ENCODE data around the gene TEAD1.

Gene TEAD1

GRCh38 chr11:12642806-12643428, 31.3 kb upstream of the TEAD1 start:
- H3K4me3 Mint-ChIP-seq, result no peak overlapping the region
- intact Hi-C loops (cut with micrococcal nuclease), result no loop called here
- H3K36me3 Mint-ChIP-seq (ENCODE audit: low read depth), result no peaks in the 10 kb centered on the region
- H3K27me3 Mint-ChIP-seq, result peaks cover 1% of the 10 kb centered on the region
- H3K9me3 Mint-ChIP-seq, result no peaks in the 10 kb centered on the region
- H3K4me1 Mint-ChIP-seq (ENCODE audit: low read depth), result no peaks in the 10 kb centered on the region
- H3K27ac Mint-ChIP-seq, result no peak overlapping the region

GRCh38 chr11:12646478-12646877, 27.7 kb upstream of the TEAD1 start:
- intact Hi-C loops (cut with micrococcal nuclease), result no loop called here
- Mint-ChIP-seq H3K4me1 (ENCODE audit: low read depth) (no peaks in the 10 kb centered on the region), H3K4me3 (no peak overlapping the region), H3K9me3 (no peaks in the 10 kb centered on the region), H3K27ac (no peak overlapping the region), H3K27me3 (peaks cover 1% of the 10 kb centered on the region), H3K36me3 (ENCODE audit: low read depth) (no peaks in the 10 kb centered on the region)

- intact Hi-C loops (cut with micrococcal nuclease), result no loop called here
- Mint-ChIP-seq H3K4me3 (no peak overlapping the region), H3K36me3 (ENCODE audit: low read depth) (no peaks in the 10 kb centered on the region), H3K27me3 (peaks cover 1% of the 10 kb centered on the region), H3K9me3 (peaks cover 7% of the 10 kb centered on the region), H3K4me1 (ENCODE audit: low read depth) (no peaks in the 10 kb centered on the region), H3K27ac (no peak overlapping the region)
These were observed 20.5 kb upstream of the TEAD1 start for GRCh38 chr11:12653729-12654128.

- Mint-ChIP-seq H3K4me1 (ENCODE audit: low read depth) (no peaks in the 10 kb centered on the region), H3K27me3 (peaks cover 4% of the 10 kb centered on the region), H3K36me3 (ENCODE audit: low read depth) (no peaks in the 10 kb centered on the region), H3K4me3 (no peak overlapping the region), H3K9me3 (peaks cover 7% of the 10 kb centered on the region), H3K27ac (no peak overlapping the region)
- intact Hi-C loops (cut with micrococcal nuclease), result no loop called here
These were observed 18.4 kb upstream of the TEAD1 start for GRCh38 chr11:12655842-12656241.

- H3K27me3 Mint-ChIP-seq, result peaks cover 4% of the 10 kb centered on the region
- intact Hi-C loops (cut with micrococcal nuclease), result no loop called here
- no peak overlapping the region for H3K4me3 Mint-ChIP-seq
- H3K9me3 Mint-ChIP-seq, result peaks cover 7% of the 10 kb centered on the region
- no peak overlapping the region for H3K27ac Mint-ChIP-seq
- H3K4me1 Mint-ChIP-seq (ENCODE audit: low read depth), result no peaks in the 10 kb centered on the region
- H3K36me3 Mint-ChIP-seq (ENCODE audit: low read depth), result no peaks in the 10 kb centered on the region
These were observed 16.9 kb upstream of the TEAD1 start for GRCh38 chr11:12657336-12657735.

- Mint-ChIP-seq H3K27ac (no peak overlapping the region), H3K4me3 (no peak overlapping the region), H3K36me3 (ENCODE audit: low read depth) (no peaks in the 10 kb centered on the region), H3K9me3 (peaks cover 7% of the 10 kb centered on the region), H3K4me1 (ENCODE audit: low read depth) (no peaks in the 10 kb centered on the region), H3K27me3 (peaks cover 4% of the 10 kb centered on the region)
- intact Hi-C loops (cut with micrococcal nuclease), result no loop called here
These were observed 16.2 kb upstream of the TEAD1 start for GRCh38 chr11:12657981-12658380.

- intact Hi-C loops (cut with micrococcal nuclease), result no loop called here
- Mint-ChIP-seq H3K27me3 (peaks cover 23% of the 10 kb centered on the region), H3K27ac (no peak overlapping the region), H3K4me3 (no peak overlapping the region), H3K36me3 (ENCODE audit: low read depth) (no peaks in the 10 kb centered on the region), H3K4me1 (ENCODE audit: low read depth) (no peaks in the 10 kb centered on the region), H3K9me3 (peaks cover under 1% of the 10 kb centered on the region)
These were observed 12.0 kb upstream of the TEAD1 start for GRCh38 chr11:12662101-12662689.

GRCh38 chr11:12664385-12664784, 9.8 kb upstream of the TEAD1 start:
- peaks cover 32% of the 10 kb centered on the region for H3K27me3 Mint-ChIP-seq
- H3K4me3 Mint-ChIP-seq, result no peak overlapping the region
- intact Hi-C loops (cut with micrococcal nuclease), result no loop called here
- H3K9me3 Mint-ChIP-seq, result peaks cover 5% of the 10 kb centered on the region
- H3K27ac Mint-ChIP-seq, result no peak overlapping the region
- H3K4me1 Mint-ChIP-seq (ENCODE audit: low read depth), result no peaks in the 10 kb centered on the region
- no peaks in the 10 kb centered on the region for H3K36me3 Mint-ChIP-seq (ENCODE audit: low read depth)

- H3K4me1 Mint-ChIP-seq (ENCODE audit: low read depth), result no peaks in the 10 kb centered on the region
- H3K9me3 Mint-ChIP-seq, result peaks cover 5% of the 10 kb centered on the region
- peaks cover 41% of the 10 kb centered on the region for H3K27me3 Mint-ChIP-seq
- intact Hi-C loops (cut with micrococcal nuclease), result no loop called here
- H3K27ac Mint-ChIP-seq, result no peak overlapping the region
- H3K4me3 Mint-ChIP-seq, result no peak overlapping the region
- H3K36me3 Mint-ChIP-seq (ENCODE audit: low read depth), result no peaks in the 10 kb centered on the region
These were observed 7.3 kb upstream of the TEAD1 start for GRCh38 chr11:12666915-12667314.

- intact Hi-C loops (cut with micrococcal nuclease), result no loop called here
- Mint-ChIP-seq H3K4me1 (ENCODE audit: low read depth) (no peaks in the 10 kb centered on the region), H3K4me3 (no peak overlapping the region), H3K27me3 (peaks cover 48% of the 10 kb centered on the region), H3K36me3 (ENCODE audit: low read depth) (no peaks in the 10 kb centered on the region), H3K27ac (no peak overlapping the region), H3K9me3 (peaks cover 5% of the 10 kb centered on the region)
These were observed 6.6 kb upstream of the TEAD1 start for GRCh38 chr11:12667646-12668045.

- Mint-ChIP-seq H3K36me3 (ENCODE audit: low read depth) (no peaks in the 10 kb centered on the region), H3K27me3 (peaks cover 52% of the 10 kb centered on the region), H3K4me3 (no peak overlapping the region), H3K27ac (no peak overlapping the region), H3K4me1 (ENCODE audit: low read depth) (no peaks in the 10 kb centered on the region), H3K9me3 (peaks cover 5% of the 10 kb centered on the region)
- intact Hi-C loops (cut with micrococcal nuclease), result no loop called here
These were observed 6.1 kb upstream of the TEAD1 start for GRCh38 chr11:12668166-12668565.

- Mint-ChIP-seq H3K27ac (no peak overlapping the region), H3K27me3 (peaks cover 50% of the 10 kb centered on the region), H3K9me3 (peaks cover 5% of the 10 kb centered on the region), H3K36me3 (ENCODE audit: low read depth) (no peaks in the 10 kb centered on the region), H3K4me3 (no peak overlapping the region), H3K4me1 (ENCODE audit: low read depth) (peaks cover 4% of the 10 kb centered on the region)
- intact Hi-C loops (cut with micrococcal nuclease), result no loop called here
These were observed 4.3 kb upstream of the TEAD1 start for GRCh38 chr11:12669930-12670329.

- H3K27me3 Mint-ChIP-seq, result peaks cover 50% of the 10 kb centered on the region
- H3K36me3 Mint-ChIP-seq (ENCODE audit: low read depth), result no peaks in the 10 kb centered on the region
- no peak overlapping the region for H3K4me3 Mint-ChIP-seq
- peaks cover 4% of the 10 kb centered on the region for H3K4me1 Mint-ChIP-seq (ENCODE audit: low read depth)
- intact Hi-C loops (cut with micrococcal nuclease), result no loop called here
- no peak overlapping the region for H3K27ac Mint-ChIP-seq
- peaks cover 5% of the 10 kb centered on the region for H3K9me3 Mint-ChIP-seq
These were observed 2.9 kb upstream of the TEAD1 start for GRCh38 chr11:12671370-12671769.

GRCh38 chr11:12673601-12673923, 659 bp upstream of the TEAD1 start:
- Mint-ChIP-seq H3K27me3 (peaks cover 60% of the 10 kb centered on the region), H3K27ac (no peak overlapping the region), H3K9me3 (no peaks in the 10 kb centered on the region), H3K4me3 (peak overlapping the region; percentile 69), H3K36me3 (ENCODE audit: low read depth) (no peaks in the 10 kb centered on the region), H3K4me1 (ENCODE audit: low read depth) (peaks cover 4% of the 10 kb centered on the region)
- intact Hi-C loops (cut with micrococcal nuclease), result no loop called here

GRCh38 chr11:12674571-12674935, 332 bp downstream of the TEAD1 start:
- no peak overlapping the region for H3K27ac Mint-ChIP-seq
- intact Hi-C loops (cut with micrococcal nuclease), result no loop called here
- no peaks in the 10 kb centered on the region for H3K9me3 Mint-ChIP-seq
- no peak overlapping the region for H3K4me3 Mint-ChIP-seq
- H3K27me3 Mint-ChIP-seq, result peaks cover 62% of the 10 kb centered on the region
- no peaks in the 10 kb centered on the region for H3K36me3 Mint-ChIP-seq (ENCODE audit: low read depth)
- peaks cover 4% of the 10 kb centered on the region for H3K4me1 Mint-ChIP-seq (ENCODE audit: low read depth)

Measured in dendritic cell treated with granulocyte-macrophage colony-stimulating factor and Interleukin-4, amounts not matched to agents 40 ng/mL and 50 ng/mL, for 4 days (primary cell).